OCI-M2 (cell line): ENCODE data around the gene MGLL.

Experiments
- DNase-seq: peaks from one replicate; lab custom pipeline; 2025; ENCODE audit not compliant: unreplicated experiment; lab: John Stamatoyannopoulos, UW

MGLL gene

GRCh38 chr3:127822041-127822681, at the start of gene MGLL:
Gene MGLL (minus strand): TSS chr3:127822515. CDS start chr3:127822318, 197 bp downstream.
- DNase-seq = no peak

GRCh38 chr3:127870156-127870555, 47.8 kb upstream of the MGLL start:
- DNase-seq = no peak

- DNase-seq = no peak
Measured at GRCh38 chr3:127867986-127868385, 45.7 kb upstream of the MGLL start.

- no peak for DNase-seq
Measured at GRCh38 chr3:127867412-127867811, 45.1 kb upstream of the MGLL start.

- DNase-seq = no peak
Measured at GRCh38 chr3:127865941-127866340, 43.6 kb upstream of the MGLL start.

- DNase-seq = no peak
Measured at GRCh38 chr3:127860211-127860696, 37.9 kb upstream of the MGLL start.

GRCh38 chr3:127859730-127860129, 37.4 kb upstream of the MGLL start:
- no peak for DNase-seq

GRCh38 chr3:127858937-127859336, 36.6 kb upstream of the MGLL start:
- DNase-seq = no peak

GRCh38 chr3:127858521-127858920, 36.2 kb upstream of the MGLL start:
- no peak for DNase-seq

- no peak for DNase-seq
Measured at GRCh38 chr3:127857333-127857732, 35.0 kb upstream of the MGLL start.

GRCh38 chr3:127856801-127857200, 34.5 kb upstream of the MGLL start:
- DNase-seq = no peak

- DNase-seq = no peak
Measured at GRCh38 chr3:127855246-127855645, 32.9 kb upstream of the MGLL start.

GRCh38 chr3:127853681-127854080, 31.4 kb upstream of the MGLL start:
- no peak for DNase-seq

- DNase-seq = no peak
Measured at GRCh38 chr3:127851899-127852298, 29.6 kb upstream of the MGLL start.

- no peak for DNase-seq
Measured at GRCh38 chr3:127849368-127849767, 27.1 kb upstream of the MGLL start.

- no peak for DNase-seq
Measured at GRCh38 chr3:127848131-127849129, 26.1 kb upstream of the MGLL start.

- no peak for DNase-seq
Measured at GRCh38 chr3:127847236-127847720, 25.0 kb upstream of the MGLL start.

- DNase-seq = no peak
Measured at GRCh38 chr3:127846576-127846975, 24.3 kb upstream of the MGLL start.

GRCh38 chr3:127844326-127844942, 22.1 kb upstream of the MGLL start:
- DNase-seq = no peak

- no peak for DNase-seq
Measured at GRCh38 chr3:127840671-127841070, 18.4 kb upstream of the MGLL start.

GRCh38 chr3:127839099-127839498, 16.8 kb upstream of the MGLL start:
- DNase-seq = no peak
